Measurements from ENCODE around the gene VAMP1. TPM values are rescaled to one million over a fixed set of nuclear protein-coding genes. Genes with fewer than 3 reads are reported as not detected.
"Not testable (repeated sequence)": the region's sequence is repeated elsewhere in the genome, so short reads cannot be mapped to it uniquely, and the experiment has no call there.

VAMP1 gene
- polyA plus RNA-seq, 4 donors, result 1.6 to 5.8 (median 3.4) TPM

- not testable (repeated sequence) for H3K36me3 ChIP-seq (ENCODE audit: control insufficient read depth in 3 of 3, insufficient read depth in 2 of 3, low read depth in 1 of 3, low read length in 3 of 3); H3K27me3 ChIP-seq (ENCODE audit: control insufficient read depth in 3 of 3, insufficient read depth in 3 of 3, low read length in 3 of 3); DNase-seq; H3K4me3 ChIP-seq (ENCODE audit: low read depth in 1 of 3, low read length in 3 of 3); FAIRE-seq; H3K4me1 ChIP-seq (ENCODE audit: control insufficient read depth in 3 of 3, insufficient read depth in 2 of 3, low read depth in 1 of 3, low read length in 2 of 3); H3K9me3 ChIP-seq (ENCODE audit: control insufficient read depth in 2 of 2, insufficient read depth in 1 of 2, low read depth in 1 of 2, low read length in 1 of 2)
- WGBS, 3 donors, result 90 to 93% (median 92%) methylated on average over 10 of the region's 10 CpGs
- H3K27ac ChIP-seq (ENCODE audit: low read depth in 1 of 3, low read length in 2 of 3), result peak overlapping the region in 1 of 3 donors; percentile 77
These were observed 42.7 kb downstream of the VAMP1 start for GRCh38 chr12:6427796-6428195.

GRCh38 chr12:6426882-6427671 lies 43.4 kb downstream of the VAMP1 start:
- no peaks in the 10 kb centered on the region for H3K27me3 ChIP-seq (ENCODE audit: control insufficient read depth in 3 of 3, insufficient read depth in 3 of 3, low read length in 3 of 3)
- peak overlapping the region in 1 of 3 donors; percentile 77 for H3K27ac ChIP-seq (ENCODE audit: low read depth in 1 of 3, low read length in 2 of 3)
- H3K4me1 ChIP-seq (ENCODE audit: control insufficient read depth in 3 of 3, insufficient read depth in 2 of 3, low read depth in 1 of 3, low read length in 2 of 3), result peaks cover 0 to 2% (median 0%) of the 10 kb centered on the region in 3 donors
- DNase-seq (peak in 1 of 2 donors; percentile 37), FAIRE-seq (no peak)
- H3K4me3 ChIP-seq (ENCODE audit: low read depth in 1 of 3, low read length in 3 of 3), result no peak overlapping the region
- no peaks in the 10 kb centered on the region for H3K36me3 ChIP-seq (ENCODE audit: control insufficient read depth in 3 of 3, insufficient read depth in 2 of 3, low read depth in 1 of 3, low read length in 3 of 3)
- H3K9me3 ChIP-seq (ENCODE audit: control insufficient read depth in 2 of 2, insufficient read depth in 1 of 2, low read depth in 1 of 2, low read length in 1 of 2), result no peaks in the 10 kb centered on the region
- 42 to 58% (median 46%) methylated on average over 14 of the region's 14 CpGs for WGBS, 3 donors

GRCh38 chr12:6425590-6426531 lies 44.6 kb downstream of the VAMP1 start:
- no peak overlapping the region for H3K4me3 ChIP-seq (ENCODE audit: low read depth in 1 of 3, low read length in 3 of 3)
- no peaks in the 10 kb centered on the region for H3K36me3 ChIP-seq (ENCODE audit: control insufficient read depth in 3 of 3, insufficient read depth in 2 of 3, low read depth in 1 of 3, low read length in 3 of 3)
- no peaks in the 10 kb centered on the region for H3K27me3 ChIP-seq (ENCODE audit: control insufficient read depth in 3 of 3, insufficient read depth in 3 of 3, low read length in 3 of 3)
- DNase-seq (peak; percentile 59 to 60), FAIRE-seq (no peak)
- 68 to 77% (median 70%) methylated on average over 23 of the region's 23 CpGs for WGBS, 3 donors
- peaks cover 0 to 2% (median 0%) of the 10 kb centered on the region in 3 donors for H3K4me1 ChIP-seq (ENCODE audit: control insufficient read depth in 3 of 3, insufficient read depth in 2 of 3, low read depth in 1 of 3, low read length in 2 of 3)
- peak overlapping the region in 1 of 3 donors; percentile 77 for H3K27ac ChIP-seq (ENCODE audit: low read depth in 1 of 3, low read length in 2 of 3)
- no peaks in the 10 kb centered on the region for H3K9me3 ChIP-seq (ENCODE audit: control insufficient read depth in 2 of 2, insufficient read depth in 1 of 2, low read depth in 1 of 2, low read length in 1 of 2)

- no peaks in the 10 kb centered on the region for H3K27me3 ChIP-seq (ENCODE audit: control insufficient read depth in 3 of 3, insufficient read depth in 3 of 3, low read length in 3 of 3)
- FAIRE-seq (no peak), DNase-seq (no peak)
- no peaks in the 10 kb centered on the region for H3K36me3 ChIP-seq (ENCODE audit: control insufficient read depth in 3 of 3, insufficient read depth in 2 of 3, low read depth in 1 of 3, low read length in 3 of 3)
- H3K4me3 ChIP-seq (ENCODE audit: low read depth in 1 of 3, low read length in 3 of 3), result no peak overlapping the region
- no peak overlapping the region for H3K27ac ChIP-seq (ENCODE audit: low read depth in 1 of 3, low read length in 2 of 3)
- peaks cover 0 to 2% (median 0%) of the 10 kb centered on the region in 3 donors for H3K4me1 ChIP-seq (ENCODE audit: control insufficient read depth in 3 of 3, insufficient read depth in 2 of 3, low read depth in 1 of 3, low read length in 2 of 3)
- no peaks in the 10 kb centered on the region for H3K9me3 ChIP-seq (ENCODE audit: control insufficient read depth in 2 of 2, insufficient read depth in 1 of 2, low read depth in 1 of 2, low read length in 1 of 2)
- 84 to 89% (median 86%) methylated on average over 7 to 8 of the region's 8 CpGs for WGBS, 3 donors
These were observed 45.6 kb downstream of the VAMP1 start for GRCh38 chr12:6424866-6425265.

- no peak for FAIRE-seq
- peak overlapping the region in 1 of 3 donors; percentile 24 for H3K27ac ChIP-seq (ENCODE audit: low read depth in 1 of 3, low read length in 2 of 3)
- 30 to 59% (median 51%) methylated on average over 6 of the region's 6 CpGs for WGBS, 3 donors
These were observed 46.5 kb downstream of the VAMP1 start for GRCh38 chr12:6424008-6424347.

GRCh38 chr12:6423267-6424007 lies 47.0 kb downstream of the VAMP1 start:
- H3K4me1 ChIP-seq (ENCODE audit: control insufficient read depth in 3 of 3, insufficient read depth in 2 of 3, low read depth in 1 of 3, low read length in 2 of 3), result peaks cover 0 to 2% (median 0%) of the 10 kb centered on the region in 3 donors
- no peaks in the 10 kb centered on the region for H3K27me3 ChIP-seq (ENCODE audit: control insufficient read depth in 3 of 3, insufficient read depth in 3 of 3, low read length in 3 of 3)
- no peaks in the 10 kb centered on the region for H3K9me3 ChIP-seq (ENCODE audit: control insufficient read depth in 2 of 2, insufficient read depth in 1 of 2, low read depth in 1 of 2, low read length in 1 of 2)
- DNase-seq (peak; percentile 94 to 95), FAIRE-seq (no peak)
- no peak overlapping the region for H3K4me3 ChIP-seq (ENCODE audit: low read depth in 1 of 3, low read length in 3 of 3)
- 4% methylated on average over 9 of the region's 9 CpGs for WGBS, 3 donors
- H3K36me3 ChIP-seq (ENCODE audit: control insufficient read depth in 3 of 3, insufficient read depth in 2 of 3, low read depth in 1 of 3, low read length in 3 of 3), result no peaks in the 10 kb centered on the region
- peak overlapping the region in 1 of 3 donors; percentile 24 for H3K27ac ChIP-seq (ENCODE audit: low read depth in 1 of 3, low read length in 2 of 3)

More at GRCh38 chr12:6424008-6424347, 46.5 kb downstream of the VAMP1 start:
- Histone ChIP-seq H3K4me1 (ENCODE audit: control insufficient read depth in 3 of 3, insufficient read depth in 2 of 3, low read depth in 1 of 3, low read length in 2 of 3) (peaks cover 0 to 2% (median 0%) of the 10 kb centered on the region in 3 donors), H3K4me3 (ENCODE audit: low read depth in 1 of 3, low read length in 3 of 3) (no peak overlapping the region), H3K9me3 (ENCODE audit: control insufficient read depth in 2 of 2, insufficient read depth in 1 of 2, low read depth in 1 of 2, low read length in 1 of 2) (no peaks in the 10 kb centered on the region), H3K36me3 (ENCODE audit: control insufficient read depth in 3 of 3, insufficient read depth in 2 of 3, low read depth in 1 of 3, low read length in 3 of 3) (no peaks in the 10 kb centered on the region), H3K27me3 (ENCODE audit: control insufficient read depth in 3 of 3, insufficient read depth in 3 of 3, low read length in 3 of 3) (no peaks in the 10 kb centered on the region)
- DNase-seq, result no peak

- DNase-seq (no peak), FAIRE-seq (no peak)
- Histone ChIP-seq H3K27me3 (ENCODE audit: control insufficient read depth in 3 of 3, insufficient read depth in 3 of 3, low read length in 3 of 3) (no peaks in the 10 kb centered on the region), H3K9me3 (ENCODE audit: control insufficient read depth in 2 of 2, insufficient read depth in 1 of 2, low read depth in 1 of 2, low read length in 1 of 2) (peaks cover 0 to 5% of the 10 kb centered on the region in 2 donors), H3K4me3 (ENCODE audit: low read depth in 1 of 3, low read length in 3 of 3) (no peak overlapping the region), H3K36me3 (ENCODE audit: control insufficient read depth in 3 of 3, insufficient read depth in 2 of 3, low read depth in 1 of 3, low read length in 3 of 3) (no peaks in the 10 kb centered on the region), H3K4me1 (ENCODE audit: control insufficient read depth in 3 of 3, insufficient read depth in 2 of 3, low read depth in 1 of 3, low read length in 2 of 3) (peaks cover 0 to 2% (median 0%) of the 10 kb centered on the region in 3 donors), H3K27ac (ENCODE audit: low read depth in 1 of 3, low read length in 2 of 3) (no peak overlapping the region)
- WGBS, 3 donors, result 62 to 84% (median 65%) methylated on average over 4 of the region's 4 CpGs
These were observed 50.1 kb downstream of the VAMP1 start for GRCh38 chr12:6420364-6420763.

- WGBS, 3 donors, result 72 to 82% (median 76%) methylated on average over 6 of the region's 6 CpGs
These were observed 51.7 kb downstream of the VAMP1 start for GRCh38 chr12:6418796-6419195.

More at GRCh38 chr12:6418796-6419195, 51.7 kb downstream of the VAMP1 start:
- Histone ChIP-seq H3K4me3 (ENCODE audit: low read depth in 1 of 3, low read length in 3 of 3) (no peak overlapping the region), H3K36me3 (ENCODE audit: control insufficient read depth in 3 of 3, insufficient read depth in 2 of 3, low read depth in 1 of 3, low read length in 3 of 3) (no peaks in the 10 kb centered on the region), H3K9me3 (ENCODE audit: control insufficient read depth in 2 of 2, insufficient read depth in 1 of 2, low read depth in 1 of 2, low read length in 1 of 2) (peaks cover 0 to 5% of the 10 kb centered on the region in 2 donors), H3K27me3 (ENCODE audit: control insufficient read depth in 3 of 3, insufficient read depth in 3 of 3, low read length in 3 of 3) (no peaks in the 10 kb centered on the region), H3K27ac (ENCODE audit: low read depth in 1 of 3, low read length in 2 of 3) (no peak overlapping the region), H3K4me1 (ENCODE audit: control insufficient read depth in 3 of 3, insufficient read depth in 2 of 3, low read depth in 1 of 3, low read length in 2 of 3) (peaks cover 0 to 2% (median 0%) of the 10 kb centered on the region in 3 donors)
- DNase-seq (no peak), FAIRE-seq (no peak)

All from small intestine (tissue), 7 donors.